HG03039 (cell line): ENCODE data around the gene GPR153.

ENCODE experiments used
- ATAC-seq: cut with Tn5 transposase; IDR thresholded peaks from one replicate; pipeline ENCODE4 v1.9.1; 2021; ENCODE audit warnings: mild to moderate bottlenecking, moderate library complexity; ENCODE audit not compliant: unreplicated experiment

Gene GPR153

DNA sequence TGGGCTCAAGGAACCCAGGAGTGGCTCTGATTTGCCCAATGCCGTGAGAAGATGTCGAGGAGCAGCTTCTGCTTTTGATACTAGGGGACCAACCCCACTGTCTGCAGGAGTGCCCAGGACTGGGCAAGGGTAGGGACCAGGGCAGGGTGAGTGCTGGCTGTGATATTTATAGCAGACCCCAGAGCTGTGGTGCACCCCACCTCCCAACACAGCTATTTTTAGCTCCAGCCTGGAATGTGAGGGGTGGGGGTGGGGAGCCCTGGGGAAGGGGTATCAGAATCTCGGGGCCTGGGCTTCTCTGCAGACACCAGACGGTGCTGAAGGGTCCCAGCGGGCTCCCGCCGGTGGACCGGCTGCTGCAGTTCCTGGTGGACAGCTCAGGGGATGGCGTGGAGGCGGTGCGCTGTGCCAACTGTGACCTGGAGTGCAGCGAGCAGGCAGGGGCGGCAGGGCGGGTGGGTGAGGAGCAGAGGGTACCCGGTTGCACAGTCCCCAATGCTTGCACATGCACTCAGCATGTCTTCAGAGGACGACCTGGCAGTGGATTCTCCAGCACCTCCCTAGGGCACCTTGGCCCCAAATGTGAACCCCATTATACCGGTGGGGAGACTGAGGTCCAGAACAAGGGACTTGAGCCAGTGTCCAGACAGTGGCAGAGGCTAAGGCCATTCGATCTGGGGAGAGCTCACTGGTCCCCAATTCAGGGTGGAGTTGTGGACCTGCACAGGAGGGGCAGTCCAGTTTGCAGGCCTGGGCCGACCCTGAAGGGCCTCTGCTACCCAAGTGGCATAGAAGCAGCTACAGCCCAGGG, 53.6 kb downstream of the GPR153 start:
- ATAC-seq = no peak

DNA sequence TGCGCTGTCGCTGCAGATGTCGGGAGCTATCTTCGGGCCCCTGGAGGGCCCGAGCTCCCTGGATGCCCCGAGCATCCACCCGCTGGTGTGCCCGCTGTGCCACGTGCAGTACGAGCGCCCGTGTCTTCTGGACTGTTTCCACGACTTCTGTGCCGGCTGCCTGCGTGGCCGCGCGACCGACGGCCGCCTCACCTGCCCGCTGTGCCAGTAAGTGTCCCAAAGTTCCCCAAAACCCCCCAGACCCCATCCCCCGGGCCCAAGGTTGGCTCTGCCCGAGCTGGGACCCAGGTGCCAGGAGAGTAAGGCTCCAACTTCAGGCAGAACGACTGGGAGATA, 54.4 kb downstream of the GPR153 start:
- ATAC-seq = no peak

DNA sequence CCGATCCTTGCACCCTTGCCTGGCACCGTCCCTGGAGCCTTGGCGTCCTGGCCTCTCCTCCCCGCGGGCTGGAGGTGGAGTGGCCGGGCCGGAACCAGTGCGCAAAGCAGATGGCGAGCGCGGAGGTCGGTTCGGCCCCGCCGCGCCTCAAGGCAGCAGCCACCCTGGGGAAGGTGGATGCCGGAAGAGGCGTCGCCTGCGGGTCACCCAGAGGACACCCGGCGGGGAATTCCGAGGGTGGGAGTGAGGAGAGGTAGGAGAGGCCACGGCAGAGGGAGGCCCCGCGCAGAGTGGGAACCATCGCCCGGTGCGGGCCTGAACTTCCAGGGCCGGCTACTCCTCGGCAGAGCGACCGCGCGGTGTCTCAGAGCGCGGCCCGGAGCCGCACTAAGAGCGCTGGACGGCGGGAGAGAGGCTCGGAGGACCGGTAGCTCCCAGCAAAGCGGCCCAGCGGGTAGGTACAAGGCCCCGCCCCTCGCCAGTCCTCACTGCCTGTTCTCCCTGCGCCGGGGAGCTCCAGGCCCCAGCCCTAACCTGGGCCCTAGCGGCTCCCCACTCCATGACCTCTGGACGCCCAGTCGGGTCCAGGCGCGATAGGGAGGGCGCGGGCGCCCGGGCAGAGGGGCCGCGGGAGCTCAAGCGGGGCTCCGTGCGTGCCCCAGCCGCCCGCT, 54.9 kb downstream of the GPR153 start, which contains the start of gene RNF207:
Gene RNF207 (plus strand): TSS at position 271 of the 671 bp plus-strand sequence. CDS start 417 bp downstream, outside the sequence.
- no peak for ATAC-seq

- ATAC-seq = no peak
Observed at GRCh38 chr1:6202256-6202655, 58.6 kb downstream of the GPR153 start.

DNA sequence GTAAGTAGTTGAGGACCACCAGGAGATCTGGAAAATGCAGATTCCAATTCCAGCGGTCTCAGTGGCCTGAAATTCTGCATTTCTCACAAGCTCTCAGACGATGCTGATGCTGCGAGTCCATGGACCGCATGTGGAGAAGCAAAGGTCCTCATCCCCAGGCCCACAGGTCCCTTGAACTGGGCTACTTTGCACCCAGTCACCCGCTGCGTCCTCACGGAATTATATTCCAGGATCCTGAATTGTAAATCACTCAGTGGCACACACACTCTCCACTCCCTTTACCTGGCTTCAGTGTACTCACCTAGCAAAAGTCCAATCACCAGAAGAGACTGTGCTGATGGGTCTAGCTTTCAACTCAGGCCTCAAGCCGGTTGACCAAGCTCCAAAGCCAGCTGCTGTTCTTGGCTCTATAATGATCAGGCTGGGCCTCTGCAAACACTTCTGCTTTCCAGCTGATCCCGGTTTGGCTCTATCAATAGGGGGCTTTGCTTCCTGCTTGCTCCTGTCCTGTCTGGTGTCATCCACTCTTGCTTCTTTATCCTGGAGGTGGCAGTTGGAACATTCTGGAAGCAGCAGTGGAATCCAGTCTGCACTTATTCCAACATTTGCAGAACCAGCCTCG, 60.6 kb downstream of the GPR153 start:
- no peak for ATAC-seq

- ATAC-seq = peak; percentile 95
Observed at GRCh38 chr1:6199298-6200187, 61.4 kb downstream of the GPR153 start, which contains the start of gene RPL22. RPL22 (minus strand) TSS chr1:6199595; CDS start chr1:6199573, 22 bp downstream.

DNA sequence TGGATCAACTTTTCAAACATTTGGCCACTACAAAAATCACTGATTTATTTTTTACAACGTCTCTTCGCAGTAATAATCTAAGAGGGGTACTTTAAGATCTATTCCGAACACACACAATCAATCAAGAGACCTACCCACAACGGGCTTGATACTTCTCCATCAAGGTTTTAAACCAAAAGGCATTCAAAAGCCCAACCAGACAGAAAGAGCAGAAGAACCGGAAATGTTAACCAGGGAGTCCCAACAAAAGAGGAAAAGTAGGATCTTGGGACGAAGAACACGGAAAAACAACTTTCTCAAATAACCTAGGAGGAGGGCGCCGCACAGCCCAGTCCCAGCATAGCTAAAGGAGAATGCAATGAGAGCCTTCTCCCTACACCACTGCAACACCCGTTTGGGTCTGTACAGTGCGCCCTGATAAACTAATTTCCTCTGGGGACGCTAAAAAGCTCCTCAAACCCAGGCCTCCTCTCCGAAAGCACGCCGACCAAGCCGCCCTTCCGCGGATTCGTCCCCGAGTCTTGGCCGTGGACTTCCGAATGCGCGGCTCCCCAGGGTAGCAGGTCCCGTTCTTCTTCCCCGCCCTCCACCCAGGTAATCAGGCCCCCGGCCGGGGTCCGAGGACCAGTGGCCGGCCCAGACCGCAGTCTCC, 62.1 kb downstream of the GPR153 start:
- no peak for ATAC-seq

- ATAC-seq = no peak
Observed at GRCh38 chr1:6197746-6198427, 63.0 kb downstream of the GPR153 start.
